Measurements from ENCODE around the gene STK32C.

DNA sequence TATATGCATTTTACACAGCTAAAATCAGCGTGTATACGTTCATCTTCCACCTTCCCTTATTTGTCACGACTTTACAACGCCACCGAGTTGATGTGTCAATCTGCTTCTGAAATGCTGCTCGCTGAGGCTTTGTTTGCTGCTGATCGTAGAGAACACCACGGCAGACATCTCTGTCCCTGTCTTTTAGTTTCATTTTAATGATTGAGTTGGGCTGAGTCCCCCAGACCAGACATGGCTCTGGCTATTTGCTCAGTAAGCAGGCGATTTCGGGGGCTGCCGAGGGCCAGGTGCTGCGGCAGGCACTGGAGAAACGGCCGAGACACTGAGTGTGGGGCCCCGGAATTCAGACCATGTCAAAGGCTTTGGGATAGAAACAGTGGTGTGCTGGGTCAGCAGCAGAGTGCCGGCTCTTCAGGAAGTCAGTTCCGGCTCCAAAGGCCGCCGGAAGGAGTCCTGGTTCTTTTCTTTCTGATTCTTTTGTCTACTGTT, 29.2 kb upstream of the STK32C start:
- TF ChIP-seq POLR2A (IDR thresholded peaks at IDR 0.05), result no peak
- TF ChIP-seq, protein P1, sequence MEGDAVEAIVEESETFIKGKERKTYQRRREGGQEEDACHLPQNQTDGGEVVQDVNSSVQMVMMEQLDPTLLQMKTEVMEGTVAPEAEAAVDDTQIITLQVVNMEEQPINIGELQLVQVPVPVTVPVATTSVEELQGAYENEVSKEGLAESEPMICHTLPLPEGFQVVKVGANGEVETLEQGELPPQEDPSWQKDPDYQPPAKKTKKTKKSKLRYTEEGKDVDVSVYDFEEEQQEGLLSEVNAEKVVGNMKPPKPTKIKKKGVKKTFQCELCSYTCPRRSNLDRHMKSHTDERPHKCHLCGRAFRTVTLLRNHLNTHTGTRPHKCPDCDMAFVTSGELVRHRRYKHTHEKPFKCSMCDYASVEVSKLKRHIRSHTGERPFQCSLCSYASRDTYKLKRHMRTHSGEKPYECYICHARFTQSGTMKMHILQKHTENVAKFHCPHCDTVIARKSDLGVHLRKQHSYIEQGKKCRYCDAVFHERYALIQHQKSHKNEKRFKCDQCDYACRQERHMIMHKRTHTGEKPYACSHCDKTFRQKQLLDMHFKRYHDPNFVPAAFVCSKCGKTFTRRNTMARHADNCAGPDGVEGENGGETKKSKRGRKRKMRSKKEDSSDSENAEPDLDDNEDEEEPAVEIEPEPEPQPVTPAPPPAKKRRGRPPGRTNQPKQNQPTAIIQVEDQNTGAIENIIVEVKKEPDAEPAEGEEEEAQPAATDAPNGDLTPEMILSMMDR (IDR thresholded peaks at IDR 0.05), result no peak

Data from tibial nerve (tissue), 3 donors.